ENCODE data around the gene CMKLR1. TPM values are rescaled to one million over a fixed set of nuclear protein-coding genes. Genes with fewer than 3 reads are reported as not detected.
A peak's percentile ranks its signal among the peaks of the same experiment; 100 is the strongest.

Gene CMKLR1
- total RNA-seq, 1 experiment from 2014 or later = 0.66 TPM

- Histone ChIP-seq H3K23me2 (ENCODE audit: insufficient read length, low read depth, low read length, poor library complexity, severe bottlenecking) (no peaks in the 10 kb centered on the region), H3T11ph (ENCODE audit: low read length) (no peak overlapping the region), H3K79me1 (ENCODE audit: insufficient read depth, low read depth, low read length, poor library complexity, severe bottlenecking) (no peaks in the 10 kb centered on the region), H3K27ac (ENCODE audit: insufficient read length, low read depth, low read length) (no peak overlapping the region), H3K23ac (ENCODE audit: insufficient read length, low read depth, low read length) (no peak overlapping the region), H3K27me3 (ENCODE audit: insufficient read depth, low read length) (no peaks in the 10 kb centered on the region), H2AFZ (ENCODE audit: low read length) (no peak overlapping the region), H2BK12ac (ENCODE audit: insufficient read length, low read depth, low read length) (no peak overlapping the region), H2AK5ac (ENCODE audit: insufficient read length, low read length) (no peak overlapping the region), H2BK5ac (ENCODE audit: insufficient read length, low read length) (no peak overlapping the region), H3K14ac (ENCODE audit: insufficient read depth, low read length) (no peak overlapping the region; the same call in 1 of the 2 replicates), H3K79me2 (ENCODE audit: insufficient read depth, low read length) (no peaks in the 10 kb centered on the region), H3K4me2 (ENCODE audit: insufficient read depth, insufficient read length, low read length) (no peak overlapping the region), H4K91ac (ENCODE audit: insufficient read length, low read depth, low read length) (no peak overlapping the region), H4K8ac (replicated peaks; ENCODE audit: insufficient read length, low read depth, low read length) (no peak overlapping the region), H3K18ac (ENCODE audit: insufficient read length, low read depth, low read length) (peak overlapping the region; percentile 3), H3K9ac (ENCODE audit: extremely low read depth, insufficient read length, low read length) (no peak overlapping the region), H3K4ac (ENCODE audit: low read depth, low read length) (no peak overlapping the region), H3K4me1 (ENCODE audit: insufficient read depth, low read length) (peaks cover 4% of the 10 kb centered on the region; the same call in 1 of the 2 replicates), H2BK120ac (ENCODE audit: low read depth, low read length, poor library complexity, severe bottlenecking) (no peak overlapping the region), H2BK20ac (ENCODE audit: low read depth, low read length, poor library complexity, severe bottlenecking) (no peak overlapping the region), H3K56ac (ENCODE audit: insufficient read length, low read depth, low read length) (no peak overlapping the region), H2BK15ac (ENCODE audit: low read depth, low read length) (no peak overlapping the region), H4K5ac (ENCODE audit: insufficient read length, low read depth, low read length) (no peak overlapping the region), H4K20me1 (ENCODE audit: control insufficient read depth, insufficient read depth, insufficient read length) (no peaks in the 10 kb centered on the region), H3K9me3 (ENCODE audit: control insufficient read depth, low read depth, low read length) (no peaks in the 10 kb centered on the region)
- peaks cover 3% of the 10 kb centered on the region in 2 experiments; a peak in 2 of 5 replicates for H3K9me3 Mint-ChIP-seq
- peaks cover 49 to 56% of the 10 kb centered on the region in 2 experiments for H3K4me1 Mint-ChIP-seq
- peaks cover 6% of the 10 kb centered on the region for H3K27me3 Mint-ChIP-seq (ENCODE audit: low read depth)
- H3K27ac Mint-ChIP-seq = no peak overlapping the region; a peak in 1 of 7 replicates
- no peak for DNase-seq
- H3K4me3 Mint-ChIP-seq = no peak overlapping the region
- H3K36me3 Mint-ChIP-seq (ENCODE audit: insufficient read depth in 1 of 3, low read depth in 3 of 3) = peaks cover 0 to 2% (median 0%) of the 10 kb centered on the region in 3 experiments; a peak in 2 of 7 replicates
- WGBS (ENCODE audit: extremely low coverage, insufficient read length, low lambda C conversion rate) = no CpG with 5 or more reads among the region's 9 CpGs
- no peak for TF ChIP-seq CTCF (conservative IDR thresholded peaks at IDR 0.05)
Measured at GRCh38 chr12:108305520-108305919, 33.6 kb downstream of the CMKLR1 start.

Data from H9 (cell line).